AG04450 (cell line): ENCODE results near the gene CENPE. TPM values are rescaled to one million over a fixed set of nuclear protein-coding genes. Genes with fewer than 3 reads are reported as not detected.

Experiments used
- CTCF ChIA-PET: fragments of 300-600, 350-600 bp; formaldehyde crosslinking; extraction: SDS; loops from one replicate; lab custom pipeline; 2022; ENCODE audit warnings: antibody characterized with exemption, inconsistent platforms; lab: Charles Lee
- POLR2A ChIA-PET: fragments of 350-600 bp; formaldehyde crosslinking; extraction: SDS; loops from one replicate; lab custom pipeline; 2021; ENCODE audit warnings: antibody characterized with exemption, inconsistent platforms; lab: Yijun Ruan, JAX
- DNase-seq: peaks from one replicate; pipeline ENCODE4 v3.0.0-alpha.2; 2011; ENCODE audit warnings: low read depth, low spot score
- H3K27ac ChIP-seq: one replicate; pipeline ENCODE4 v1.5.1; 2012; ENCODE audit warnings: low read depth, low read length, control low read depth
- H3K27me3 ChIP-seq: one replicate; pipeline ENCODE4 v1.6.0; 2012; ENCODE audit warnings: low read length; ENCODE audit not compliant: control insufficient read depth, insufficient read depth
- H3K4me3 ChIP-seq: 2 replicates; pipeline ENCODE4 v1.5.1; 2011; ENCODE audit warnings: mild to moderate bottlenecking, low read depth, low read length, control low read depth
- H3K9me3 ChIP-seq: 2 replicates; pipeline ENCODE4 v1.5.1; 2012; ENCODE audit warnings: low read length; ENCODE audit not compliant: control insufficient read depth, insufficient read depth
- polyA plus RNA-seq: library from polyadenylated mRNA; depleted of rRNA; stranded (reverse); fragments of >200 nt; gene quantifications from 2 replicates; pipeline ENCODE4 v1.2.3, GENCODE V29; 2011
- TF ChIP-seq, protein P1 (sequence below): IDR thresholded peaks from 2 replicates; pipeline ENCODE4 v1.5.1; 2011; ENCODE audit warnings: low read depth, low read length, control low read depth, inconsistent platforms

The CENPE gene
- polyA plus RNA-seq, 1 experiment: 4.5 TPM

DNA sequence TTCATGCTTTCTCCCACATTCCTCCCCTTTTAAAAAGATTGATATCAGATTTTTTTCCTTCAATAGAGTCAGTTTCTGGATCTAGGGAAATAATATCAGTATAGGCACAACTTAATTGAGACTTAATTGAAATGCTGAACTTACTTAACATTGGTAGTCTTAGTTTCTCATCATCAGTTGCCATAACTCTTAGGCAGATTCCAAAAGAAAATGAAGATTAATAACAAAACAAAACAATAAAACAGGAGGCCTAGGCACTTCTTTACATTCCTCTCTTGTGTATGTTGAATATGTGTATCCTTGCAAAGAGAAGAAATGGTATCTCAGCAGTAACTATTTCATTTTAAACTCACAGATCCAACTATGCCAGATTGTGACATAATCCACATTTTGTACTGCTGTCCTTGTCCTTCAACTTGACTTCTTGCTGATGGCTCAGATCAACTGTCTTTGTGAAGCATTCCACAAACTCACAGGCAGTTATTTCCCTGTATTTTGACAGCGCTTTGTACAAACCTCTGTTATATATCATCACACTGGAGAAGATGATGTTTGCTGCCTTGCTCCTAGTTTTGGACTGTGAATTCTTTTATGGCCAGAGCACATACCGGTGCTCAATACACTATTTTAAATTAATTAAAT lies 112.5 kb downstream of the CENPE start:
- Histone ChIP-seq H3K9me3 (no peaks in the 10 kb centered on the region), H3K4me3 (no peak overlapping the region), H3K27ac (no peak overlapping the region), H3K27me3 (no peaks in the 10 kb centered on the region)
- ChIA-PET POLR2A (no interaction called here), CTCF (interaction anchor here (0.7 kb wide), 1 partner anchor 1741 kb away, joined by 3 read pairs; no protein-coding TSS in a partner anchor)
- DNase-seq: no peak
- TF ChIP-seq, protein P1, sequence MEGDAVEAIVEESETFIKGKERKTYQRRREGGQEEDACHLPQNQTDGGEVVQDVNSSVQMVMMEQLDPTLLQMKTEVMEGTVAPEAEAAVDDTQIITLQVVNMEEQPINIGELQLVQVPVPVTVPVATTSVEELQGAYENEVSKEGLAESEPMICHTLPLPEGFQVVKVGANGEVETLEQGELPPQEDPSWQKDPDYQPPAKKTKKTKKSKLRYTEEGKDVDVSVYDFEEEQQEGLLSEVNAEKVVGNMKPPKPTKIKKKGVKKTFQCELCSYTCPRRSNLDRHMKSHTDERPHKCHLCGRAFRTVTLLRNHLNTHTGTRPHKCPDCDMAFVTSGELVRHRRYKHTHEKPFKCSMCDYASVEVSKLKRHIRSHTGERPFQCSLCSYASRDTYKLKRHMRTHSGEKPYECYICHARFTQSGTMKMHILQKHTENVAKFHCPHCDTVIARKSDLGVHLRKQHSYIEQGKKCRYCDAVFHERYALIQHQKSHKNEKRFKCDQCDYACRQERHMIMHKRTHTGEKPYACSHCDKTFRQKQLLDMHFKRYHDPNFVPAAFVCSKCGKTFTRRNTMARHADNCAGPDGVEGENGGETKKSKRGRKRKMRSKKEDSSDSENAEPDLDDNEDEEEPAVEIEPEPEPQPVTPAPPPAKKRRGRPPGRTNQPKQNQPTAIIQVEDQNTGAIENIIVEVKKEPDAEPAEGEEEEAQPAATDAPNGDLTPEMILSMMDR: no peak

DNA sequence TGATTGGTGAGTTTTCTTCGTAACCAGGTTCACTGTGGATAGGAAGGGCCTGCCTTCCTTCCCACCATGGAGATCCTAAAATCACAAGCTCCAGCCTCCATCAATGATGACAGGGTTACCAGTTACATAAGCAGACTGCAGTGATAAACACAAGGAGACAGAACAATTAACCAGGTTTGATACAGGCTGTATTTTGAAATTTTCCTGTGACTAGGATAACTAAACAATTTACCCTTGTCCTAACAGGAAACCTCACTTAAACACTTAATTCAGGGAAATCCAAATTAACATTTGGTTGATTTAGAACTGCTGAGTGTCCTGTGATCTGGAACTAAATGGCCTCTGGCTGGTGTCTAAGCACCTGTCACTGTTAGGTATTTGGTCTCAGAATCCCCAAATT lies 118.5 kb downstream of the CENPE start:
- H3K4me3 ChIP-seq: no peak overlapping the region
- no peak overlapping the region for H3K27ac ChIP-seq
- H3K27me3 ChIP-seq: no peaks in the 10 kb centered on the region
- no peak for DNase-seq
- POLR2A ChIA-PET: no interaction called here
- no peaks in the 10 kb centered on the region for H3K9me3 ChIP-seq
- TF ChIP-seq, protein P1: no peak
- CTCF ChIA-PET: interaction anchor here (0.8 to 9.6 kb wide), 3 partner anchors 12 to 459 kb away, joined by 3 to 72 read pairs (median 30); partner anchors contain the start of gene BDH2

DNA sequence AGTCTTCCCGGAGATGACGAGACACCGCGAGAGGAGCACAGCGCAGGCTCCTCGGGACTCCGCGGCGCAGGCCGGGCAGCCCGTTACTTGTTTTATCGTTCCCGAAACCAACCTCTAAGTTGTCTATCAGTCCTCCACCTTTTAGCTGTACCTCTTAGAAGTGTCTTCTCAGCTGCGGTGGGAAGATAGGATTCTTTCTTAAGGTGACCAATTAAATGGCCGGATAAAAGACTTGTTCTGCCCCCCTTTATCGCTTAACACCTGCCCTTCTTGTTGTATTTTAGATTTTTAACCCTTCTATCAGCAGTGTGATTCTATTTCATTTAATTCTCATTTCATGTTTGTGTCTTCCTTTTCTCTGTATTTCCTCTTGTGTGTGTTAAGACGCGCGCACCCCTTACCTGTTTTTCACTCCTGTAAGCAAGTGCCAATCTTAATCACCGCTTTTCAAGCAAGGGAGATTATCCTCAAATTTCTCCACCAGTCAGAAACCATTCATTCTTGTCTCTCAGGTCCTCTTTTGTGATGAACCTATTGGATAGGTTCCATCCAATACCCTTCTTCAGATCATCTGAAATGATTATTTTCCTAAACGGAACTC lies 121.3 kb downstream of the CENPE start, which contains the start of gene SLC9B2:
Gene SLC9B2 (minus strand): TSS at position 15 of the 601 bp plus-strand sequence. CDS start 9,211 bp downstream, outside the sequence.
- H3K27ac ChIP-seq: peak within 1 kb of the TSS; percentile 74
- H3K9me3 ChIP-seq: no peaks in the 10 kb centered on the region
- H3K27me3 ChIP-seq: no peaks in the 10 kb centered on the region
- H3K4me3 ChIP-seq: peak within 1 kb of the TSS; percentile 70
- no peak for DNase-seq
- TF ChIP-seq, protein P1: no peak
- ChIA-PET CTCF (interaction anchor here (0.7 to 9.6 kb wide), 3 partner anchors 15 to 24 kb away, joined by 3 to 72 read pairs (median 5); partner anchors contain the start of gene BDH2), POLR2A (interaction anchor here (0.8 to 1.2 kb wide), 3 partner anchors 15 to 45 kb away, joined by 3 to 4 read pairs (median 3); no protein-coding TSS in a partner anchor)

DNA sequence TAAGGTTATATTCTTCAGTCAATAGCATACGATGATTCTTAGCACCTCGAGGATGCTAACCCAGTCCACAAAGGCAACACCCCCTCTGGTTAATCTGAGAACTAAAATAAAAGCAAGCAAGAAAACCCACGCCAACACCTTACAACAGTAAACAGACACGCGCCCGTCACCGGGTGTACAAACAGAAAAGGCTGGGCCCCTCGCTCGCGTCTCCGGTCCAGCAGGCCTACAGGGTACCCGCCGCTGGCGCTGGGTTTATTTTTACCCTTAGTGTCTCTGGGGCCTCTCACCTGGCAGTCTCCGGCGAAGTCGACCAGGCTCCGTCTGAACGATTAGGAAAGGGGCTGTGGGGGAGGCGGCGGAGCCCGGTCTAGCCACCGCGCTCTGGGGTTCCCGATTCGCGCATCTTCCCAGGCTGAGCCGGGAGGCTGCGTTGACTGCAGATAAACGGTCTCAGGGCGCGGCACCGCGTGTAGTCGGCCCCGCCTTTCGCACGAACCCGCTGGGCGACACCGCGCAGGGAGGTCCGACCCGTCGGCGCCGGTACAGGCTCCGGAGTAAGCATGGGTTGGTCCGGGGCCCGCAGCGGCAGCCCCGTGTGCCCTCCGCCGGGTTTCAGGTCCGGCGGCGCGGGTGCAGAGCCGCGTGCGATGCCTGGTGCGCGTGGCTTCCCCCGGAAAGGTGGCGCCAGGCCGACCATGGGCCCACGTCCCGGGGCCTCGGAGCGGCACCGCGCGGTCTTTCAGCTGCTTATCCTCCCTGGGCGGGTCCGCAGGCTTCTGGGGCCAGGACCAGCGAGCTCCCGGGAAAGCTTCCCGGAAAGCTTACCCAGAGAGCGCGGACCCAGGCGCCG lies 122.0 kb downstream of the CENPE start:
- POLR2A ChIA-PET: interaction anchor here (0.8 to 1.6 kb wide), 5 partner anchors 16 to 248 kb away, joined by 3 to 5 read pairs (median 4); partner anchors contain the start of gene CISD2
- CTCF ChIA-PET: interaction anchor here (0.8 to 9.6 kb wide), 3 partner anchors 15 to 30 kb away, joined by 3 to 72 read pairs (median 5); no protein-coding TSS in a partner anchor
- Histone ChIP-seq H3K27ac (peak overlapping the region; percentile 74), H3K9me3 (no peaks in the 10 kb centered on the region), H3K4me3 (peak overlapping the region; percentile 70), H3K27me3 (no peaks in the 10 kb centered on the region)
- DNase-seq: no peak
- TF ChIP-seq, protein P1: no peak
